GM12878 (cell line): ENCODE results near the gene MAFB. TPM values are rescaled to one million over a fixed set of nuclear protein-coding genes. Genes with fewer than 3 reads are reported as not detected.

Experiments
- ATAC-seq: fragments of 200-7000 bp; cut with Tn5 transposase; 3 replicates; pipeline ENCODE4 v1.9.1; 2020; ENCODE audit warnings: mild to moderate bottlenecking, moderate library complexity
- BruUV-seq: library from RNA; stranded (reverse); fragments of 400-500 nt; replicated peaks from 2 replicates; lab custom pipeline; 2021; lab: Mats Ljungman, UMichigan
- CTCF ChIA-PET: fragments of 300-600 bp; sonication (Branson Sonifier 250); formaldehyde crosslinking; extraction: SDS; loops from one replicate; lab custom pipeline; 2021; ENCODE audit warnings: inconsistent platforms; lab: Yijun Ruan, JAX
- POLR2A ChIA-PET: fragments of 350-600 bp; formaldehyde crosslinking; extraction: SDS; loops from one replicate; lab custom pipeline; 2021; ENCODE audit warnings: inconsistent platforms; lab: Charles Lee
- RAD21 ChIA-PET: fragments of 300-600 bp; sonication (Branson Sonifier 250); formaldehyde crosslinking; loops from one replicate; lab custom pipeline; 2023; ENCODE audit warnings: antibody characterized with exemption; ENCODE audit not compliant: unreplicated experiment; lab: Charles Lee
- SMC1A ChIA-PET: fragments of 300-600 bp; sonication (Branson Sonifier 250); formaldehyde crosslinking; loops from one replicate; lab custom pipeline; 2023; ENCODE audit not compliant: unreplicated experiment, uncharacterized antibody; lab: Charles Lee
- DNase-seq: peaks from one replicate; pipeline ENCODE4 v3.0.0-alpha.2; 2011; ENCODE audit warnings: low read depth, low spot score
- FAIRE-seq: peaks from 3 replicates; lab custom pipeline; 2011; peaks lifted over from hg19 to GRCh38; lab: Jason Lieb, UNC
- H2AFZ ChIP-seq: 2 replicates; pipeline ENCODE4 v1.6.0; 2011; ENCODE audit warnings: low read depth, low read length, control low read depth; ENCODE audit not compliant: control insufficient read depth
- H3K27ac ChIP-seq: 2 replicates; pipeline ENCODE4 v1.5.1; 2011; ENCODE audit warnings: control low read depth; ENCODE audit not compliant: control insufficient read depth, insufficient read depth
- H3K27me3 ChIP-seq, 2 experiments: replicated peaks in 1 of 2; 2 replicates each; pipeline versions ENCODE4 v1.6.0 to v1.6.1; 2011; ENCODE audit warnings: low read length in 1 of 2; ENCODE audit not compliant: control insufficient read depth in 2 of 2, insufficient read depth in 2 of 2
- H3K36me3 ChIP-seq, 2 experiments: 2 replicates each; pipeline ENCODE4 v1.5.1; 2011; ENCODE audit warnings: low read length in 1 of 2; ENCODE audit not compliant: control insufficient read depth in 2 of 2, insufficient read depth in 2 of 2
- H3K4me1 ChIP-seq: 2 replicates; pipeline ENCODE4 v1.6.1; 2011; ENCODE audit warnings: mild to moderate bottlenecking, low read length, moderate library complexity, mixed read lengths; ENCODE audit not compliant: control insufficient read depth, insufficient read depth
- H3K4me2 ChIP-seq: 2 replicates; pipeline ENCODE4 v1.6.0; 2011; ENCODE audit warnings: control low read depth; ENCODE audit not compliant: control insufficient read depth, insufficient read depth
- H3K4me3 ChIP-seq: fragments of 200-600 bp; sonication (generic); 2 replicates; pipeline ENCODE4 v1.5.1; 2016
- H3K79me2 ChIP-seq: 2 replicates; pipeline ENCODE4 v1.6.0; 2011; ENCODE audit warnings: low read length; ENCODE audit not compliant: control insufficient read depth, insufficient read depth
- H3K9ac ChIP-seq: 2 replicates; pipeline ENCODE4 v1.8.0; 2011; ENCODE audit warnings: low read length, control low read depth, mixed read lengths; ENCODE audit not compliant: control insufficient read depth, insufficient read depth
- H3K9me3 ChIP-seq: replicated peaks from 3 replicates; pipeline ENCODE4 v1.5.1; 2011; ENCODE audit warnings: mild to moderate bottlenecking, low read length; ENCODE audit not compliant: control insufficient read depth, insufficient read depth
- H4K20me1 ChIP-seq: 2 replicates; pipeline ENCODE4 v1.6.0; 2011; ENCODE audit not compliant: control insufficient read depth, insufficient read depth
- CTCF ChIP-seq, 3 experiments: IDR thresholded peaks in 2 of 3; conservative IDR thresholded peaks in 1 of 3; 2 replicates each; pipeline ENCODE4 v1.5.1; 2011; ENCODE audit warnings: low read depth in 3 of 3, low read length in 3 of 3, mild to moderate bottlenecking in 3 of 3, control low read depth in 2 of 3, moderate library complexity in 2 of 3, inconsistent platforms in 1 of 3, mixed read lengths in 1 of 3; ENCODE audit not compliant: control insufficient read depth in 2 of 3, insufficient read depth in 1 of 3; ENCODE audit errors: extremely low read depth in 1 of 3
- ZBTB11 ChIP-seq: fragments of 450-650 bp; formaldehyde crosslinking; IDR thresholded peaks from 2 replicates; pipeline ENCODE4 v1.5.0; 2022; ENCODE audit warnings: mild to moderate bottlenecking, missing genetic modification characterization
- WGBS: methylation state at CpG from one replicate; pipeline ENCODE4 v1.1.6; 2016; ENCODE audit warnings: low lambda C conversion rate; ENCODE audit not compliant: insufficient replicate concordance, insufficient coverage; ENCODE audit errors: missing lambda C conversion rate; 5-methylcytosine and 5-hydroxymethylcytosine counted together
- in situ Hi-C: fragments of 300-500 bp; cut with MboI; formaldehyde crosslinking; loops from 9 replicates; pipeline ENCODE4 v1.14.3; 2018; ENCODE audit warnings: mixed read lengths
- intact Hi-C: fragments of 100-400 bp; cut with micrococcal nuclease; formaldehyde crosslinking; loops from one replicate; pipeline ENCODE4 v1.14.2; 2022; ENCODE audit not compliant: unreplicated experiment
- polyA plus RNA-seq, 11 experiments: library from polyadenylated mRNA; depleted of rRNA in 4 of 11; unstranded in 6 of 11; stranded (reverse) in 5 of 11; fragments of >200 nt; fragmentation: Nextera tagmentation in 4 of 11; fragmentation: Illumina TruSeq in 1 of 11; extraction: Ambion mirVana in 4 of 11; extraction: Trizol in 1 of 11; gene quantifications; 1 replicate in 1 of 11; 2 replicates in 10 of 11; pipeline versions ENCODE4 v1.2.1 to v1.2.3, GENCODE V29; 2011 to 2016; ENCODE audit warnings: inconsistent platforms in 2 of 11, missing spikeins in 2 of 11, low read depth in 1 of 11
- total RNA-seq, 4 experiments: library from RNA; depleted of rRNA in 3 of 4; stranded (reverse); fragments of >200 nt in 3 of 4; fragmentation: Illumina TruSeq in 1 of 4; extraction: Trizol in 1 of 4; gene quantifications; 2 replicates each; pipeline versions ENCODE4 v1.2.1 to v1.2.3, GENCODE V29; 2013 to 2021

The MAFB gene
- total and polyA plus RNA-seq, 10 of the 15 experiments (the other 5 are each of a cell fraction or from before 2014, with no cell fraction given) = 0.01 to 0.08 (median 0.01) TPM; not detected in 7

- no peak overlapping the region for H2AFZ ChIP-seq
- FAIRE-seq (no peak), ATAC-seq (no peak), DNase-seq (no peak)
- H3K4me2 ChIP-seq = no peak overlapping the region
- POLR2A ChIA-PET = no interaction called here
- TF ChIP-seq ZBTB11 (CRISPR knock-in tag) (no peak), CTCF (IDR thresholded peaks at IDR 0.05 in 2 of 3, conservative IDR thresholded peaks at IDR 0.05 in 1 of 3; ENCODE audit: control insufficient read depth in 2 of 3, extremely low read depth in 1 of 3, insufficient read depth in 1 of 3, low read depth in 3 of 3, low read length in 3 of 3) (0 out of 6 replicates have a peak, but pooled peaks of 2 of the 3 experiments have one; percentile 17 to 18)
- no peaks in the 10 kb centered on the region for H3K79me2 ChIP-seq
- intact Hi-C loops (no loop called here), in situ Hi-C loops (loop anchor here (25.0 kb wide), 1 partner anchor 359 kb away; no protein-coding TSS in a partner anchor)
- H3K36me3 ChIP-seq = no peaks in the 10 kb centered on the region
- RAD21 ChIA-PET = no interaction called here
- no peaks in the 10 kb centered on the region for H3K4me1 ChIP-seq
- H3K4me3 ChIP-seq = no peak overlapping the region
- BruUV-seq = no TSS peak
- no peaks in the 10 kb centered on the region for H3K9me3 ChIP-seq
- H3K9ac ChIP-seq = no peak overlapping the region
- 0% methylated on average over 1 of the region's 1 CpG for WGBS
- H4K20me1 ChIP-seq = no peaks in the 10 kb centered on the region
- no peaks in the 10 kb centered on the region; a peak in 1 of 4 replicates for H3K27me3 ChIP-seq
- SMC1A ChIA-PET = no interaction called here
- H3K27ac ChIP-seq = no peak overlapping the region
- CTCF ChIA-PET = no interaction called here
Observed at GRCh38 chr20:40728470-40728869, 39.4 kb upstream of the MAFB start.
